Uterus (tissue), 4 donors: Measurements from ENCODE around the gene DCTN4. TPM values are rescaled to one million over a fixed set of nuclear protein-coding genes. Genes with fewer than 3 reads are reported as not detected.

Experiments used
- DNase-seq, 2 donors: peaks; one replicate each; pipeline ENCODE4 v3.0.0-alpha.2; 2019 to 2020
- H3K27ac ChIP-seq, 2 donors: fragments of 200-600 bp; sonication (generic); 1 replicate in 1 of 2; 2 replicates in 1 of 2; pipeline ENCODE4 v1.5.1; 2016 to 2018
- H3K27me3 ChIP-seq, 2 donors: fragments of 200-600 bp; sonication (generic); one replicate each; pipeline ENCODE4 v1.5.1; 2018 to 2019; ENCODE audit warnings: control low read depth in 1 of 2
- H3K36me3 ChIP-seq, 2 donors: fragments of 200-600 bp; sonication (generic); one replicate each; pipeline ENCODE4 v1.5.1; 2019; ENCODE audit warnings: control low read depth in 1 of 2
- H3K4me1 ChIP-seq, 2 donors: fragments of 200-600 bp; sonication (generic); one replicate each; pipeline ENCODE4 v1.5.1; 2018 to 2019; ENCODE audit warnings: control low read depth in 1 of 2
- H3K4me3 ChIP-seq, 2 donors: fragments of 200-600 bp; sonication (generic); 1 replicate in 1 of 2; 2 replicates in 1 of 2; pipeline ENCODE4 v1.5.1; 2018 to 2019; ENCODE audit warnings: mild to moderate bottlenecking in 1 of 2
- H3K9me3 ChIP-seq, 2 donors: fragments of 200-600 bp; sonication (generic); one replicate each; pipeline ENCODE4 v1.5.1; 2019; ENCODE audit warnings: control low read depth in 1 of 2
- POLR2A ChIP-seq, 2 donors: fragments of 450-650 bp; IDR thresholded peaks; one replicate each; pipeline ENCODE4 v1.6.1; 2016; ENCODE audit warnings: antibody characterized with exemption in 2 of 2, mild to moderate bottlenecking in 1 of 2, moderate library complexity in 1 of 2
- intact Hi-C: fragments of 100-400 bp; cut with DNase I; formaldehyde crosslinking; loops from one replicate; pipeline ENCODE4 v1.15.1; 2023; ENCODE audit warnings: low total_unique reads
- total RNA-seq, 4 donors: library from RNA; depleted of rRNA in 3 of 4; stranded (reverse); fragments of >200 nt in 3 of 4; gene quantifications; one replicate each; pipeline versions ENCODE4 v1.1.0 to v1.2.4, GENCODE V29; 2014 to 2023
- TF ChIP-seq, protein P1 (sequence below), 4 experiments: fragments of 200-600 bp in 2 of 4; fragments of 450-650 bp in 2 of 4; sonication (generic) in 2 of 4; IDR thresholded peaks; one replicate each; pipeline ENCODE4 v1.5.1; 2016 to 2019; ENCODE audit warnings: antibody characterized with exemption in 4 of 4, mild to moderate bottlenecking in 2 of 4, moderate library complexity in 1 of 4
- donor health status: DM: yes; HTN: yes; CAD: no.

Gene DCTN4
- total RNA-seq, 4 donors from 2014 or later: 33.3 to 82.7 (median 62.3) TPM

DNA sequence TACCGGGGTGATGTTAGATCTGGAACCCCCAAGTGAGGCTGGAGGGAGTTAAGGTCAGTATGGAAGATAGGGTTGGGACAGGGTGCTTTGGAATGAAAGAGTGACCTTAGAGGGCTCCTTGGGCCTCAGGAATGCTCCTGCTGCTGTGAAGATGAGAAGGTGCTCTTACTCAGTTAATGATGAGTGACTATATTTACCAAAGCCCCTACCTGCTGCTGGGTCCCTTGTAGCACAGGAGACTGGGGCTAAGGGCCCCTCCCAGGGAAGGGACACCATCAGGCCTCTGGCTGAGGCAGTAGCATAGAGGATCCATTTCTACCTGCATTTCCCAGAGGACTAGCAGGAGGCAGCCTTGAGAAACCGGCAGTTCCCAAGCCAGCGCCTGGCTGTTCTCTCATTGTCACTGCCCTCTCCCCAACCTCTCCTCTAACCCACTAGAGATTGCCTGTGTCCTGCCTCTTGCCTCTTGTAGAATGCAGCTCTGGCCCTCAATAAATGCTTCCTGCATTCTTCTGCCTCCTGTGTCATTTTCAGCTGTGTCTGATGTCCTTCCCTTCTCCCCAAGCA lies 100.0 kb downstream of the DCTN4 start:
- H3K4me1 ChIP-seq: peaks cover 0 to 7% of the 10 kb centered on the region in 2 donors
- no peaks in the 10 kb centered on the region for H3K36me3 ChIP-seq
- intact Hi-C loops: loop anchor here (5.0 kb wide), 1 partner anchor 66 kb away; no protein-coding TSS in a partner anchor
- TF ChIP-seq POLR2A (IDR thresholded peaks at IDR 0.05): no peak
- TF ChIP-seq, protein P1, sequence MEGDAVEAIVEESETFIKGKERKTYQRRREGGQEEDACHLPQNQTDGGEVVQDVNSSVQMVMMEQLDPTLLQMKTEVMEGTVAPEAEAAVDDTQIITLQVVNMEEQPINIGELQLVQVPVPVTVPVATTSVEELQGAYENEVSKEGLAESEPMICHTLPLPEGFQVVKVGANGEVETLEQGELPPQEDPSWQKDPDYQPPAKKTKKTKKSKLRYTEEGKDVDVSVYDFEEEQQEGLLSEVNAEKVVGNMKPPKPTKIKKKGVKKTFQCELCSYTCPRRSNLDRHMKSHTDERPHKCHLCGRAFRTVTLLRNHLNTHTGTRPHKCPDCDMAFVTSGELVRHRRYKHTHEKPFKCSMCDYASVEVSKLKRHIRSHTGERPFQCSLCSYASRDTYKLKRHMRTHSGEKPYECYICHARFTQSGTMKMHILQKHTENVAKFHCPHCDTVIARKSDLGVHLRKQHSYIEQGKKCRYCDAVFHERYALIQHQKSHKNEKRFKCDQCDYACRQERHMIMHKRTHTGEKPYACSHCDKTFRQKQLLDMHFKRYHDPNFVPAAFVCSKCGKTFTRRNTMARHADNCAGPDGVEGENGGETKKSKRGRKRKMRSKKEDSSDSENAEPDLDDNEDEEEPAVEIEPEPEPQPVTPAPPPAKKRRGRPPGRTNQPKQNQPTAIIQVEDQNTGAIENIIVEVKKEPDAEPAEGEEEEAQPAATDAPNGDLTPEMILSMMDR (IDR thresholded peaks at IDR 0.05): no peak
- no peaks in the 10 kb centered on the region for H3K9me3 ChIP-seq
- H3K27me3 ChIP-seq: no peaks in the 10 kb centered on the region
- H3K27ac ChIP-seq: no peak overlapping the region
- H3K4me3 ChIP-seq: no peak overlapping the region
- peak in 1 of 2 donors; percentile 11 for DNase-seq

Other genes with a start within 250 kb of the DCTN4 start
- gene SYNPO, start 118.4 kb downstream of the DCTN4 start, total RNA-seq: 100 to 1,000 TPM in 1 of 4 donors, 10 to 100 TPM in 1, 1 to 10 TPM in 2; 3.6 to 146 (median 10.6) TPM
- gene MYOZ3, start 97.8 kb downstream of the DCTN4 start, total RNA-seq: 10 to 100 TPM in 1 of 4 donors, 1 to 10 TPM in 2, not detected in 1; 3.2 to 69.1 (median 3.4) TPM
- gene RBM22, start 58.0 kb downstream of the DCTN4 start, total RNA-seq: 10 to 100 TPM; 38.2 to 58.4 (median 43.2) TPM
- gene SMIM3, start 19.7 kb upstream of the DCTN4 start, total RNA-seq: 10 to 100 TPM in 3 of 4 donors, 1 to 10 TPM in 1; 2.6 to 55.9 (median 32.1) TPM
- under 1 TPM in 1 of 4 donors, not detected in 3; 0.48 TPM for gene IRGM, start 87.5 kb upstream of the DCTN4 start, total RNA-seq
- gene ZNF300, start 146.0 kb upstream of the DCTN4 start, total RNA-seq: 10 to 100 TPM in 1 of 4 donors, 1 to 10 TPM in 3; 5.9 to 27.4 (median 7.0) TPM